K562 (cell line): ENCODE results near the gene ST6GALNAC2. TPM values are rescaled to one million over a fixed set of nuclear protein-coding genes. Genes with fewer than 3 reads are reported as not detected.

ENCODE experiments used
- ATAC-seq: fragments of 200-7000 bp; cut with Tn5 transposase; 3 replicates; pipeline ENCODE4 v1.9.1; 2020; ENCODE audit warnings: moderate library complexity
- BruUV-seq: library from RNA; stranded (reverse); fragments of 400-500 nt; replicated peaks from 2 replicates; lab custom pipeline; 2021; lab: Mats Ljungman, UMichigan
- CTCF ChIA-PET: fragments of 300-600 bp; formaldehyde crosslinking; extraction: SDS; loops from one replicate; lab custom pipeline; 2021; ENCODE audit warnings: low intra/inter-chr PET ratio; lab: Yijun Ruan, JAX
- POLR2A ChIA-PET: fragments of 300-600, 350-650 bp; sonication (Branson Sonifier 250); formaldehyde crosslinking; extraction: SDS; loops from one replicate; lab custom pipeline; 2021; ENCODE audit warnings: antibody characterized with exemption, inconsistent platforms; lab: Yijun Ruan, JAX
- DNase-seq, 4 experiments: peaks; one replicate each; pipeline versions ENCODE4 v3.0.0 to v3.0.0-alpha.2; 2011 to 2018; ENCODE audit warnings: low spot score in 3 of 4, mixed read lengths in 3 of 4; ENCODE audit errors: extremely low read depth in 1 of 4
- FAIRE-seq: peaks from 2 replicates; lab custom pipeline; 2011; peaks lifted over from hg19 to GRCh38; lab: Jason Lieb, UNC
- H2AFZ ChIP-seq: 2 replicates; pipeline ENCODE4 v1.6.0; 2011; ENCODE audit warnings: low read depth, low read length, control low read depth, inconsistent platforms
- H3K27ac ChIP-seq: fragments of 200-600 bp; 3 replicates; pipeline ENCODE4 v1.8.0; 2011; ENCODE audit warnings: low read depth, mild to moderate bottlenecking, control low read depth, inconsistent platforms, low read length, moderate library complexity, mixed read lengths; ENCODE audit errors: extremely low read depth
- H3K27me3 ChIP-seq, 2 experiments: fragments of 300-600 bp in 1 of 2; 2 replicates in 1 of 2; 3 replicates in 1 of 2; pipeline versions ENCODE4 v1.6.0 to v1.8.0; 2011; ENCODE audit warnings: inconsistent platforms in 2 of 2, low read length in 2 of 2, mild to moderate bottlenecking in 1 of 2, mixed read lengths in 1 of 2, moderate library complexity in 1 of 2; ENCODE audit not compliant: control insufficient read depth in 2 of 2, insufficient read depth in 2 of 2
- H3K36me3 ChIP-seq: fragments of 300-600 bp; 3 replicates; pipeline ENCODE4 v1.8.0; 2011; ENCODE audit warnings: mild to moderate bottlenecking, low read length, inconsistent platforms; ENCODE audit not compliant: control insufficient read depth, insufficient read depth
- H3K4me1 ChIP-seq, 2 experiments: fragments of 200-600 bp in 1 of 2; replicated peaks in 1 of 2; 2 replicates in 1 of 2; 3 replicates in 1 of 2; pipeline versions ENCODE4 v1.5.1 to v1.8.0; 2011; ENCODE audit warnings: inconsistent platforms in 2 of 2, low read length in 2 of 2, mild to moderate bottlenecking in 1 of 2, mixed read lengths in 1 of 2, moderate library complexity in 1 of 2; ENCODE audit not compliant: control insufficient read depth in 2 of 2, insufficient read depth in 2 of 2
- H3K4me2 ChIP-seq: 2 replicates; pipeline ENCODE4 v1.6.1; 2011; ENCODE audit warnings: low read length, control low read depth, inconsistent platforms, mixed read lengths; ENCODE audit not compliant: insufficient read depth
- H3K4me3 ChIP-seq: fragments of 200-600 bp; sonication (generic), shearing (Covaris generic); 2 replicates; pipeline ENCODE4 v1.5.1; 2016; ENCODE audit warnings: control low read depth, inconsistent platforms
- H3K79me2 ChIP-seq: fragments of 200-600 bp; 3 replicates; pipeline ENCODE4 v1.8.0; 2011; ENCODE audit warnings: low read length, inconsistent platforms; ENCODE audit not compliant: control insufficient read depth, insufficient read depth
- H3K9ac ChIP-seq, 2 experiments: 2 replicates each; pipeline versions ENCODE4 v1.6.0 to v1.6.1; 2011; ENCODE audit warnings: low read depth in 2 of 2, low read length in 2 of 2, control low read depth in 1 of 2, inconsistent platforms in 1 of 2, mild to moderate bottlenecking in 1 of 2, mixed read lengths in 1 of 2; ENCODE audit not compliant: insufficient read depth in 1 of 2
- H3K9me1 ChIP-seq: one replicate; pipeline ENCODE4 v1.6.0; 2011; ENCODE audit warnings: inconsistent platforms, mild to moderate bottlenecking, low read length, moderate library complexity; ENCODE audit not compliant: control insufficient read depth, insufficient read depth
- H3K9me3 ChIP-seq: replicated peaks from 2 replicates; pipeline ENCODE4 v1.5.1; 2011; ENCODE audit warnings: low read depth, low read length, inconsistent platforms; ENCODE audit not compliant: control insufficient read depth, insufficient read depth
- H4K20me1 ChIP-seq: replicated peaks from 2 replicates; pipeline ENCODE4 v1.6.1; 2011; ENCODE audit warnings: low read length, inconsistent platforms, mixed read lengths; ENCODE audit not compliant: control insufficient read depth, insufficient read depth
- FOXA1 ChIP-seq: fragments of 450-650 bp; IDR thresholded peaks from 2 replicates; pipeline ENCODE4 v1.6.1; 2016; ENCODE audit warnings: mild to moderate bottlenecking, borderline replicate concordance
- PHF21A ChIP-seq: fragments of 450-650 bp; IDR thresholded peaks from 2 replicates; pipeline ENCODE4 v1.6.1; 2017; ENCODE audit warnings: low read depth, borderline replicate concordance
- ZFP36 ChIP-seq: fragments of 150-350 bp; IDR thresholded peaks from 2 replicates; pipeline ENCODE4 v1.6.1; 2018; ENCODE audit warnings: low read length, low read depth; ENCODE audit not compliant: partially characterized antibody
- ZNF175 ChIP-seq: fragments of 200-800 bp; sonication (Bioruptor generic); IDR thresholded peaks from 2 replicates; pipeline ENCODE4 v1.6.1; 2016; ENCODE audit warnings: low read depth, mild to moderate bottlenecking, missing genetic modification characterization, missing compliant biosample characterization
- ZNF311 ChIP-seq: fragments of 250-450 bp; sonication (Bioruptor Pico); IDR thresholded peaks from 2 replicates; pipeline ENCODE4 v1.4.0; 2020; ENCODE audit warnings: mild to moderate bottlenecking, moderate library complexity
- ZNF316 ChIP-seq: fragments of 450-650 bp; IDR thresholded peaks from 2 replicates; pipeline ENCODE4 v1.6.1; 2016
- ZNF551 ChIP-seq: fragments of 250-450 bp; sonication (Bioruptor Pico); IDR thresholded peaks from 2 replicates; pipeline ENCODE4 v1.5.0; 2021; ENCODE audit warnings: mild to moderate bottlenecking, moderate library complexity
- WGBS: fragments of 100-300 bp; shearing (Covaris generic); methylation state at CpG from one replicate; pipeline ENCODE4 v1.1.6; 2016; ENCODE audit warnings: low coverage, mixed read lengths; ENCODE audit not compliant: insufficient coverage; ENCODE audit errors: missing lambda C conversion rate; 5-methylcytosine and 5-hydroxymethylcytosine counted together
- in situ Hi-C: fragments of 300-500 bp; cut with MboI; formaldehyde crosslinking; loops from 4 replicates; pipeline ENCODE4 v1.15.0; 2018; ENCODE audit warnings: inconsistent platforms, mixed read lengths
- intact Hi-C: fragments of 100-400 bp; cut with micrococcal nuclease; formaldehyde crosslinking; loops from 2 replicates; pipeline ENCODE4 v1.14.2; 2022
- polyA plus RNA-seq, 8 experiments: library from polyadenylated mRNA; depleted of rRNA in 4 of 8; stranded (reverse) in 5 of 8; unstranded in 3 of 8; fragments of >200 nt; fragmentation: Nextera tagmentation in 2 of 8; fragmentation: Illumina TruSeq in 1 of 8; extraction: Ambion mirVana in 2 of 8; extraction: Trizol in 1 of 8; gene quantifications; 2 replicates each; pipeline versions ENCODE4 v1.2.1 to v1.2.3, GENCODE V29; 2011 to 2014; ENCODE audit warnings: inconsistent platforms in 1 of 8, missing spikeins in 1 of 8
- total RNA-seq, 7 experiments: library from RNA; depleted of rRNA in 6 of 7; stranded (reverse); fragments of >200 nt in 6 of 7; fragmentation: Illumina TruSeq in 2 of 7; extraction: Trizol in 2 of 7; gene quantifications; 2 replicates each; pipeline versions ENCODE4 v1.2.1 to v1.2.3, GENCODE V29; 2011 to 2021; ENCODE audit warnings: low replicate concordance in 1 of 7
- TF ChIP-seq, protein P1 (sequence below): fragments of 250-450 bp; sonication (Bioruptor Pico); IDR thresholded peaks from 2 replicates; pipeline ENCODE4 v1.5.0; 2021
- TF ChIP-seq, protein P2 (sequence below): fragments of 150-350 bp; IDR thresholded peaks from 2 replicates; pipeline ENCODE4 v1.6.1; 2014; ENCODE audit warnings: low read depth, mild to moderate bottlenecking, low read length, borderline replicate concordance

Gene ST6GALNAC2
- total and polyA plus RNA-seq, 9 of the 15 experiments (the other 6 are each of a cell fraction or from before 2014, with no cell fraction given), result 0.18 TPM; not detected in 8

GRCh38 chr17:76536511-76537287, 49.0 kb downstream of the ST6GALNAC2 start:
- BruUV-seq, result no TSS peak
- H3K9me3 ChIP-seq, result no peaks in the 10 kb centered on the region
- peak overlapping the region in 1 of 2 experiments; percentile 56; a peak in 1 of 4 replicates for H3K9ac ChIP-seq
- H3K9me1 ChIP-seq, result no peaks in the 10 kb centered on the region
- peaks cover 11 to 47% of the 10 kb centered on the region in 2 experiments; a peak in 4 of 5 replicates for H3K4me1 ChIP-seq
- ChIA-PET POLR2A (interaction anchor here (0.7 to 1.4 kb wide), 4 partner anchors 14 to 198 kb away, joined by 3 to 5 read pairs (median 3); no protein-coding TSS in a partner anchor), CTCF (no interaction called here)
- H2AFZ ChIP-seq, result no peak overlapping the region
- no peak overlapping the region for H3K27ac ChIP-seq
- no peaks in the 10 kb centered on the region for H3K36me3 ChIP-seq
- H3K4me3 ChIP-seq, result no peak overlapping the region
- no peaks in the 10 kb centered on the region for H4K20me1 ChIP-seq
- FAIRE-seq (no peak), ATAC-seq (no peak), DNase-seq (no peak)
- in situ Hi-C loops (no loop called here), intact Hi-C loops (no loop called here)
- TF ChIP-seq FOXA1, result no peak
- TF ChIP-seq PHF21A, result no peak
- TF ChIP-seq ZNF551 (CRISPR knock-in tag), result no peak
- no peak for TF ChIP-seq ZNF175 (CRISPR knock-in tag)
- no peak for TF ChIP-seq ZNF316
- TF ChIP-seq, protein P1, sequence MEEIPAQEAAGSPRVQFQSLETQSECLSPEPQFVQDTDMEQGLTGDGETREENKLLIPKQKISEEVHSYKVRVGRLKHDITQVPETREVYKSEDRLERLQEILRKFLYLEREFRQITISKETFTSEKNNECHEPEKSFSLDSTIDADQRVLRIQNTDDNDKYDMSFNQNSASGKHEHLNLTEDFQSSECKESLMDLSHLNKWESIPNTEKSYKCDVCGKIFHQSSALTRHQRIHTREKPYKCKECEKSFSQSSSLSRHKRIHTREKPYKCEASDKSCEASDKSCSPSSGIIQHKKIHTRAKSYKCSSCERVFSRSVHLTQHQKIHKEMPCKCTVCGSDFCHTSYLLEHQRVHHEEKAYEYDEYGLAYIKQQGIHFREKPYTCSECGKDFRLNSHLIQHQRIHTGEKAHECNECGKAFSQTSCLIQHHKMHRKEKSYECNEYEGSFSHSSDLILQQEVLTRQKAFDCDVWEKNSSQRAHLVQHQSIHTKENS (CRISPR knock-in tag), result no peak
- TF ChIP-seq ZFP36, result no peak
- TF ChIP-seq ZNF311 (CRISPR knock-in tag), result no peak
- TF ChIP-seq, protein P2, sequence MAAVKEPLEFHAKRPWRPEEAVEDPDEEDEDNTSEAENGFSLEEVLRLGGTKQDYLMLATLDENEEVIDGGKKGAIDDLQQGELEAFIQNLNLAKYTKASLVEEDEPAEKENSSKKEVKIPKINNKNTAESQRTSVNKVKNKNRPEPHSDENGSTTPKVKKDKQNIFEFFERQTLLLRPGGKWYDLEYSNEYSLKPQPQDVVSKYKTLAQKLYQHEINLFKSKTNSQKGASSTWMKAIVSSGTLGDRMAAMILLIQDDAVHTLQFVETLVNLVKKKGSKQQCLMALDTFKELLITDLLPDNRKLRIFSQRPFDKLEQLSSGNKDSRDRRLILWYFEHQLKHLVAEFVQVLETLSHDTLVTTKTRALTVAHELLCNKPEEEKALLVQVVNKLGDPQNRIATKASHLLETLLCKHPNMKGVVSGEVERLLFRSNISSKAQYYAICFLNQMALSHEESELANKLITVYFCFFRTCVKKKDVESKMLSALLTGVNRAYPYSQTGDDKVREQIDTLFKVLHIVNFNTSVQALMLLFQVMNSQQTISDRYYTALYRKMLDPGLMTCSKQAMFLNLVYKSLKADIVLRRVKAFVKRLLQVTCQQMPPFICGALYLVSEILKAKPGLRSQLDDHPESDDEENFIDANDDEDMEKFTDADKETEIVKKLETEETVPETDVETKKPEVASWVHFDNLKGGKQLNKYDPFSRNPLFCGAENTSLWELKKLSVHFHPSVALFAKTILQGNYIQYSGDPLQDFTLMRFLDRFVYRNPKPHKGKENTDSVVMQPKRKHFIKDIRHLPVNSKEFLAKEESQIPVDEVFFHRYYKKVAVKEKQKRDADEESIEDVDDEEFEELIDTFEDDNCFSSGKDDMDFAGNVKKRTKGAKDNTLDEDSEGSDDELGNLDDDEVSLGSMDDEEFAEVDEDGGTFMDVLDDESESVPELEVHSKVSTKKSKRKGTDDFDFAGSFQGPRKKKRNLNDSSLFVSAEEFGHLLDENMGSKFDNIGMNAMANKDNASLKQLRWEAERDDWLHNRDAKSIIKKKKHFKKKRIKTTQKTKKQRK, result no peak
- WGBS, result 48% methylated on average over 11 of the region's 25 CpGs
- H3K79me2 ChIP-seq, result no peaks in the 10 kb centered on the region
- no peaks in the 10 kb centered on the region for H3K27me3 ChIP-seq
- no peak overlapping the region for H3K4me2 ChIP-seq
